Central memory CD4-positive, alpha-beta T cell (primary cell): Measurements from ENCODE around the gene RTN4RL1.

Experiments used
- DNase-seq: peaks from one replicate; pipeline ENCODE4 v3.0.0; 2022
- total RNA-seq, 3 experiments: gene quantifications; one replicate each; lab custom pipeline; 2026; lab: John Stamatoyannopoulos, UW

The RTN4RL1 gene
- 2.6 to 3.4 (median 3.1) reads per million in 3 experiments for total RNA-seq

DNA sequence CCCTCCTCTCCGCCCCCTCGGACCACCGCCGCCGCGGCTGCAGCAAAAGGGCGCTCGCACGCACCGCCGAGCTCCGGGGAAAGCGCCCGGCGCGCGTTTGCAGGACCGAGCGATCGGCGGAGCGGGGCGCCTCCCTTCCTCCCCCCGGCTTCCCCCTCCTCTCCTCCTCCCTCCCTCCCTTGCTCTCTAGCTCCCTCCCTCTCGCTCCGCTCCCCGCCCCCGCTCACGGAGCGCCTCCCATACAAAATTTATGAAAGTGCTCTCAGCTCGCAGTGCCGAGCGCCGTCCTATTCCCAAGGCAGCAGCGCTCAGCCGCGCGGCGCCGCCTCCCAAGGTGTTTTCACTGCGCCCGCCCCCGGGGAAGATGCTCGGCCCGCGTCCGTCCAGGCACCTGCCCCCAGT is at the start of gene RTN4RL1:
RTN4RL1 (minus strand) TSS at position 115 of the 402 bp plus-strand sequence. CDS start 469 bp downstream, outside the sequence.
- peak; percentile 74 for DNase-seq

DNA sequence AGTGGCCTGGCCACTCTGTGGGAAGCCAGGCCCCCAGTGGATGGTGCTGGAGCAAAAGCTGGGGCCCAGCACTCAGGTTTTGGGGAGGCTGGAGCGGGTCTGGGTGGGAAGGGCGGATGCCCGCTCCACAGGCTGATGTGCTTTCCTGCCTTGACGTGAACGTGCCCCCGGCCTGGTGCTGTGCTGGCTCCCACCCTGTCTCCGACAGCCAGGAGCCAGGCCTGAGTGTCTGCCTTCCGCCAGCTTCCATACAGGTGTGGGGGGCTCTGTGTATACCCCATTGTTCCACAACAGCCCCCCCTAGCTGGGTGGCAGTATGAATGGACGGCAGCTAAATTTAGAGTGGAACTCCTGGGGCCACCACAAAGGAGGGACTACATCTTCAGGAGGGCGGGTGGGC is 49.8 kb upstream of the RTN4RL1 start:
- DNase-seq = no peak

DNA sequence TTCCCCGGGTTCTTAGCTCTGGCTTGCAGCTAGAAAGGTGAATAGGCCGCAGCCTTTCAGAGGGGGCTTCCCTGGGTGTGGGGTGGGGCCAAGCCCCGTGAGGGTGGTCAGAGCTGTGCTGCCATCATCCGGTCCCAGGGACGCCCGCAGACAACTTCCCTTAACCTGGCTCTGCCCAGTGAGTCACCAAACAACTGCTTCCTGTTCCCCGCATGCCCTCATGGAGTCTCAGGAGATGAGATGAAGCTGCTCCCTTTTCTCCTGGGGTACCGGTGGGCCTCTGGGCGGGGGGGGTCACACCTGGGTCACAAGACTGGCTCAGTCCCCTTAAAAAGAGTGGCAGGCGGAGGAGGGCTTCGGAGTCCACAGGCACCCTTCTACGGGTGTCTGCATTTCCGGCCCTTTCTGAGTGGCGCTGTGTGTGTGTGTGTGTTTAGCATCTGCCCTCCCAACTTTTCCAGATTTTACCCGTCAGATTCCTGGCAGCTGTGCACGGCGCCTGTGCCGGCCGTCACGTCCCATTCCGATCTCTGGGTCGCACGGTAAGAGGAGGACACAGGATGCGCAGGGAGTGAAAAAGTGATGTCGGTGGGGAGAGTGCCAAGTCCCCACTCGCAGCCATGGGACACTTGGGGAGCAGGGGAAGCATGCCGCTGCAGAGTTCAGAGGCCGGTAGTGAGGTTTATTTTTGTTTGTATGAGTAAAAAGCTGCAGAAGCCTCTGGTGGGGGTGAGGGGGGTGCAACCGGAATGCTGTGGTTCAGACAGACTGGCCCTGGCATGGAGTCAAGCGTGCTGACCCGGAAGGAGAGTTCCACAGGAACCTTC is 46.5 kb upstream of the RTN4RL1 start:
- no peak for DNase-seq

DNA sequence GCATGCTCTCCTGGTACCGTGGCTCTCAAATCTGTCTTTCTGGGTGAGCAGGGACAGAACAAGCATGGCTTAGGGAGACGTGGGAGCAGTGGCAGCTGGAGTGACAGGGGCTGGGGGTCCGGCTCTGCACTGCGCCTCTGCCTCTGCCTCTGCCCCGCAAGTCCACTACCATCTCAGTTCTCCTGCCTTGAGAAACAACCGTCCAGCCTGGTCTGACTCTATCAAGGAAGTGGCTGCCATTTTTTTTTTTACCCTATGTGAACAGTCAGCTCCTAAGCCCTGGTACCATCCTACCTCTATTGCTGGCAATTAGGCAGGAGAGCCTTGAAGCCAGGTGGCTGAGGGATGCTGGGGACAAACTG is 45.9 kb upstream of the RTN4RL1 start:
- DNase-seq = no peak

- DNase-seq = no peak
These were observed 45.3 kb upstream of the RTN4RL1 start for GRCh38 chr17:2070241-2071023.

GRCh38 chr17:2068519-2069051 is 43.5 kb upstream of the RTN4RL1 start:
- DNase-seq = no peak

- DNase-seq = no peak
These were observed 42.9 kb upstream of the RTN4RL1 start for GRCh38 chr17:2068031-2068518.

DNA sequence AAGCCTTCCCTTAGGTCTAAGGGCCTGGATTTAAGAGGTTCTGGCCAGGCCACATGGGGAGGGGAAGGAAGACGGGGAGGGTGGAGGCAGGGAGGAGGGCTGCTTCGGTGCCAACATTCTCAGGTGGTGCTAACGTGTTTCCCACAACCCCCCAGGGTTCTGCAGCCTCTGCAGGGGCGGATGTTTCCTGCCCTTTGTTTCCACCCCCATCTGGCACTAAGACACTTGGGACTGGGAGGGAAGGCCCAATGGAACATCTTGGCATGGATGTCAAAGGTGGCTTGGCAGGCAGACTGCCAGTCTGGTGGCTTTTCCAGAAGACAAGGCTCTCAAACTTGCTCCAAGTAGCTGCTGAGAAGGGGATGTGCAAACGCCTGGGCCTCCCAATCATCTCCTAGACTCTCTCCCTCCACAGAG is 42.5 kb upstream of the RTN4RL1 start:
- DNase-seq = no peak

DNA sequence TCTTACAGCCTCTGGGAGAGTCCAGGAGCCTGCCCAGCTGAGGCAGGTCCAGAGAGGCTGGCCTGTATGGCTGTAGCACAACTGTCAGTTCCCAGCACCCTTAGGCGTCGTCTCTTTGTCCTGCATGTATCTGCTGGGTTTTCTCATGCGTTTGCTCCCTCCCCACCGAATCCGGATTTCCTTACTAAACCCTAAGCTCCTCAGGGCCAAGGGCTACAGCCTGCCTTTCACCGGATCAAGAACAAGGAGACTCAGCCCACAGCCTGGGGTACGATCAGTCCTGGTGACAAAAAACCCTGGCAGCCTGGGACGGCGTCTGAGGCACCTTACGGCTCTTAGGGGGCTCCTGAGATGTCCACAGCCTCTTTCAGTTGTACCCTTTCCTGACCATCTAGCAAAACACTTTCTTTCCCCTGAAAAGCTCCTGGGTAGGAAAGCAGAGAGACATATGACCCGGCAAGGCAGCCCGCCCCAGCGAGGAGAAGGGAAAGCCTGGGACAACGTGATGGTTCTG is 42.0 kb upstream of the RTN4RL1 start:
- DNase-seq = no peak

GRCh38 chr17:2065949-2066400 is 40.8 kb upstream of the RTN4RL1 start:
- DNase-seq = no peak

- no peak for DNase-seq
These were observed 40.0 kb upstream of the RTN4RL1 start for GRCh38 chr17:2064980-2065785.

- DNase-seq = no peak
These were observed 39.4 kb upstream of the RTN4RL1 start for GRCh38 chr17:2064520-2064971.

- DNase-seq = no peak
These were observed 39.0 kb upstream of the RTN4RL1 start for GRCh38 chr17:2064147-2064489.

DNA sequence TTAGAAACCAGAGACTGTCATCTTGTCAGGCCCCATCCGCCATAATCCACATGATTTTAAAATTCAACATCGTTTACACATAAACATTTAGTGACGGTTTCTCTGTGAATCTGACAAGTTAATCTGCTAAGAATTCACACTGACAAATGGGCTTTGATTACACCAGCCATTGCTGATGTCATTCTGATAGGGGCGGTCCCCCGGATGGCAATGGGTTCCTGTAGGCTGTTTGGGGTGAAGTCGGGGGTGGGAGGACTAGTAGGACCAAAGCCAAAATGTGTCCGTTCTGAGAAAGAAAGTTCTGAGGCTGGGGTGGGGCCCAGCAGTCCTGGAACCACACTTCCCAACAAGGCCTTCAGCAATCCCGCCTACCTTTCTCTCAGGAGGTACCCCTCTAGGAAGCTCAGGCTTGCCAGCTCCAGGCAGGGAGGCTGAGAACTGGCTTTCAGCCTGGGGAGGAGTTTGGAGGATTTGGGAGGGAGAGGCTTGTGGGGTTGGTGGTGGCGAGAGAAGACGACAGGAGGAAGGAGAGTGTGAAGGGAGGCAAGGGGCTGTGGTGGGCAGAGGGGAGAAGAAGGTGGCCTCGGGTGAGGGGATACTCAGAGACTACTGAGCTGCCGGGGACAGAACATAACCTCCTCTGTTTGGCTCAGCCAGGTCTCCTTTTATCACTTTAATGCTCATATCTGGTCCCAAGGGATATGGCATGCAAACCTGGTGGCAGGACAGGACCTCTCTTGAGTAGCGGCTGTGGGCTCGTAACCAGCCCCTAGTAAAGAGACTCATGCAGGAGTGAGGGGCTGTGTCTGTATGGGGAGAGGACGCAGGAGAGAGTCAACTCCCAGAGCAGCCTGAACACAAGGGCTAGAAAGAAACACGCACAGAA is 38.4 kb upstream of the RTN4RL1 start:
- no peak for DNase-seq

GRCh38 chr17:2062571-2063183 is 37.5 kb upstream of the RTN4RL1 start:
- no peak for DNase-seq

GRCh38 chr17:2061441-2061958 is 36.4 kb upstream of the RTN4RL1 start:
- no peak for DNase-seq

DNA sequence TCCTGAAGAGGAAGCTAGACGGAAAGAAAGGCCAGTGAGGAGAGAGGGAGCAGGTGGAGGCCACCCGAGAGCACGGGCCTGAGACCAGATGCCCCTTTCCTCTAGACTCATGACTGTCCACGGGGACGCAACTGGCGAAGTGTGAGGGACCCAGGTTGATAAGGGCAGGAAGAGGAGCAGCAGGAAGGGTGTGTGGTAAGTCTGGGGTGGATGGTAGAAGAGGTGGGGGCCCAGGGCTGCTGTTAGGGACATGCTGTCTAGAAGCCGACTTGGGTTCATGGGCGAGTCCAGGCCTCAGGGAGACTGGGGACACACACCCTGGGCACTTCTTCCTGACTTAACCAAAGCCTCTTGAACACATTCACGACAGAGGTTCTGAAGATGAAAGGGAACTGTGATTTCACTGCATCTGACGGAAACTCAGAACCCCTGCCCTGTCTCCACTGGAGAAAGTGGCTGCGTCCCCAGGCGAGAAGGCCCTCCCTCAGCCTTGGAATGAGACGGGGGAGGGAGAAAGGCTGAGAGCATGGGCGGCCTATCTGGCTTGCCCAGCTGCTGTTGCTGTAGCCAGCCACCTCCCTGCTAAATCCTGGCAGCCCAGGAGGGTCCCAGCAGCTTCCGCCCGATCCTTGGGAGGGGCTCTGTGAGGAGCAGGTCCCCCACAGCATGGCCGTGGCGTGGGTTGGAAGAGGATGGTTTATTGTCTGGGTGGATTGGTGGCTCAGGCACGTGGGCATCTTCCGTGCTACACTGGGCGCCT is 35.7 kb upstream of the RTN4RL1 start:
- DNase-seq = no peak

- no peak for DNase-seq
These were observed 35.2 kb upstream of the RTN4RL1 start for GRCh38 chr17:2060385-2060658.

- no peak for DNase-seq
These were observed 34.6 kb upstream of the RTN4RL1 start for GRCh38 chr17:2059547-2060384.
